CD8-positive, alpha-beta memory T cell (primary cell): ENCODE data around the gene CPPED1. TPM values are rescaled to one million over a fixed set of nuclear protein-coding genes. Genes with fewer than 3 reads are reported as not detected.

Source experiments
- CTCF ChIA-PET: fragments of 350-600 bp; sonication (Branson Sonifier 250); formaldehyde crosslinking; loops from one replicate; lab custom pipeline; 2021; ENCODE audit warnings: antibody characterized with exemption; lab: Charles Lee
- POLR2A ChIA-PET: fragments of 350-600 bp; sonication (Branson Sonifier 250); formaldehyde crosslinking; loops from one replicate; lab custom pipeline; 2021; ENCODE audit warnings: antibody characterized with exemption; lab: Charles Lee
- DNase-seq, 5 donors: peaks; one replicate each; pipeline versions ENCODE4 v3.0.0 to v3.0.0-alpha.2; 2020 to 2022; ENCODE audit warnings: mixed read lengths in 1 of 5
- H3K27ac ChIP-seq: one replicate; pipeline ENCODE4 v1.7.0; 2013; ENCODE audit warnings: low read depth, mild to moderate bottlenecking, low read length, moderate library complexity
- H3K27me3 ChIP-seq: 2 replicates; pipeline ENCODE4 v1.7.0; 2013; ENCODE audit warnings: low read length, mild to moderate bottlenecking; ENCODE audit not compliant: insufficient read depth, poor library complexity, severe bottlenecking
- H3K36me3 ChIP-seq: 2 replicates; pipeline ENCODE4 v1.7.0; 2013; ENCODE audit warnings: mild to moderate bottlenecking, low read length, moderate library complexity; ENCODE audit not compliant: insufficient read depth
- H3K4me1 ChIP-seq: 2 replicates; pipeline ENCODE4 v1.7.0; 2013; ENCODE audit warnings: mild to moderate bottlenecking, low read length, moderate library complexity; ENCODE audit not compliant: insufficient read depth
- H3K4me3 ChIP-seq: 2 replicates; pipeline ENCODE4 v1.7.0; 2013; ENCODE audit warnings: mild to moderate bottlenecking, low read length
- H3K9me3 ChIP-seq: 2 replicates; pipeline ENCODE4 v1.7.0; 2013; ENCODE audit warnings: mild to moderate bottlenecking, low read length
- H3K27ac Mint-ChIP-seq, 8 donors: one replicate each; pipeline ENCODE4 v1.8.0; 2020 to 2021; ENCODE audit warnings: mixed read lengths in 8 of 8, mild to moderate bottlenecking in 6 of 8, inconsistent platforms in 3 of 8, moderate library complexity in 3 of 8
- H3K27me3 Mint-ChIP-seq, 2 donors: one replicate each; pipeline ENCODE4 v1.8.0; 2020 to 2021; ENCODE audit warnings: mixed read lengths in 2 of 2, mild to moderate bottlenecking in 1 of 2, moderate library complexity in 1 of 2
- H3K36me3 Mint-ChIP-seq, 3 donors: one replicate each; pipeline ENCODE4 v1.8.0; 2020 to 2021; ENCODE audit warnings: mixed read lengths in 3 of 3, inconsistent platforms in 1 of 3, mild to moderate bottlenecking in 1 of 3
- H3K4me1 Mint-ChIP-seq, 3 donors: one replicate each; pipeline ENCODE4 v1.8.0; 2020 to 2021; ENCODE audit warnings: mixed read lengths in 3 of 3, inconsistent platforms in 1 of 3, mild to moderate bottlenecking in 1 of 3
- H3K4me3 Mint-ChIP-seq, 7 donors: one replicate each; pipeline ENCODE4 v1.8.0; 2020 to 2021; ENCODE audit warnings: mixed read lengths in 7 of 7, mild to moderate bottlenecking in 6 of 7, moderate library complexity in 4 of 7, inconsistent platforms in 2 of 7
- H3K9me3 Mint-ChIP-seq, 5 donors: one replicate each; pipeline ENCODE4 v1.8.0; 2020 to 2022; ENCODE audit warnings: mixed read lengths in 5 of 5, mild to moderate bottlenecking in 3 of 5, moderate library complexity in 2 of 5, inconsistent platforms in 1 of 5
- polyA plus RNA-seq: library from polyadenylated mRNA; unstranded; fragments of 300-500 nt; fragmentation: Illumina TruSeq; gene quantifications from one replicate; pipeline ENCODE4 v1.2.3, GENCODE V29; 2021
- total RNA-seq, 2 experiments: library from RNA; stranded (reverse); gene quantifications; one replicate each; pipeline ENCODE4 v1.2.3, GENCODE V29; 2021

CPPED1 gene
- total and polyA plus RNA-seq, 3 experiments from 2014 or later: 5.2 to 9.8 (median 7.3) TPM

DNA sequence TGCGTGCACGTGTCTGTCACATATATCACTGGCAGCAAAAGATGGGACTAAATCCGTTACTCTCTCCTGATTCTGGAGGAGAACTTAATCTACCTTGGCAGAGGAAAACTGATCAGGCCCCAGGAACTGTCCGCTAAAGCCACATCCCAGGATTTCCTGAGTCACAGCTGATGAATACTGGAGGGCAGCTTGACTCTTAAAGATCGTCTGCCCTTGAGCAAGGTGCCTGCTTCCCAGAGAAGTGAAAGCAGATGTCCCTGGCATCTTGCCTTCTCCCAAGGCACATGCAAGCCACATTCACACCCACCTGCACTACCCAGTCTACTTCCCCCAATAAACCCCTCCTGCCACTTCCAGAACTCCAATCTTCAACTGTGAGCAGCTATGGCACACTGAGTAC is 99.8 kb downstream of the CPPED1 start:
- Histone ChIP-seq H3K36me3 (no peaks in the 10 kb centered on the region), H3K4me3 (no peak overlapping the region), H3K9me3 (no peaks in the 10 kb centered on the region), H3K4me1 (no peaks in the 10 kb centered on the region), H3K27me3 (no peaks in the 10 kb centered on the region), H3K27ac (no peak overlapping the region)
- H3K27me3 Mint-ChIP-seq: peaks cover 0 to 2% of the 10 kb centered on the region in 2 donors
- H3K4me1 Mint-ChIP-seq: no peaks in the 10 kb centered on the region
- DNase-seq: no peak
- POLR2A ChIA-PET: no interaction called here
- CTCF ChIA-PET: no interaction called here
- H3K9me3 Mint-ChIP-seq: peaks cover 0 to 6% (median 0%) of the 10 kb centered on the region in 5 donors
- H3K4me3 Mint-ChIP-seq: no peak overlapping the region
- H3K36me3 Mint-ChIP-seq: peaks cover 13 to 55% (median 21%) of the 10 kb centered on the region in 3 donors
- no peak overlapping the region for H3K27ac Mint-ChIP-seq

DNA sequence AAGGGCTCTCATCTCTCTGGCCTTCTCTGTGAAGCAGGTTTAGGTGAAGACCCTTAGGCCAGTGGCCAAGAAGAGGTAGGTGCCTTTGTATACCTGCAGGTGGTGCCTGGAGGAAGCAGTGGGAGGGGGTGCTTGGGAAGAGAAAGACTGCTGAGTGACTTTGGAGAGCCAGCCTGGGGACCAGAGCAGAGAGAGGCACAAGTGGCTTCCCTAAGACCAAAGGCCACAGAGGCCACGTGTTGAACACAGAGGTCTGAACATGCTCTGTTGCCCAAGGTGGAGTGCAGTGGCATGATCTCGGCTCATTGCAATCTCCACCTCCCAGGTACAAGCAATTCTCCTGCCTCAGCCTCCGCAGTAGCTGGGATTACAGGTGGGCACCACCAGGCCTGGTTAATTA is 103.5 kb downstream of the CPPED1 start:
- Mint-ChIP-seq H3K36me3 (peaks cover 12 to 74% (median 27%) of the 10 kb centered on the region in 3 donors), H3K27ac (no peak overlapping the region), H3K4me3 (no peak overlapping the region), H3K27me3 (peaks cover 0 to 2% of the 10 kb centered on the region in 2 donors), H3K9me3 (peaks cover 0 to 23% (median 0%) of the 10 kb centered on the region in 5 donors), H3K4me1 (no peaks in the 10 kb centered on the region)
- Histone ChIP-seq H3K36me3 (no peaks in the 10 kb centered on the region), H3K27me3 (no peaks in the 10 kb centered on the region), H3K4me3 (no peak overlapping the region), H3K9me3 (no peaks in the 10 kb centered on the region), H3K4me1 (no peaks in the 10 kb centered on the region), H3K27ac (no peak overlapping the region)
- CTCF ChIA-PET: no interaction called here
- POLR2A ChIA-PET: no interaction called here
- DNase-seq: no peak

DNA sequence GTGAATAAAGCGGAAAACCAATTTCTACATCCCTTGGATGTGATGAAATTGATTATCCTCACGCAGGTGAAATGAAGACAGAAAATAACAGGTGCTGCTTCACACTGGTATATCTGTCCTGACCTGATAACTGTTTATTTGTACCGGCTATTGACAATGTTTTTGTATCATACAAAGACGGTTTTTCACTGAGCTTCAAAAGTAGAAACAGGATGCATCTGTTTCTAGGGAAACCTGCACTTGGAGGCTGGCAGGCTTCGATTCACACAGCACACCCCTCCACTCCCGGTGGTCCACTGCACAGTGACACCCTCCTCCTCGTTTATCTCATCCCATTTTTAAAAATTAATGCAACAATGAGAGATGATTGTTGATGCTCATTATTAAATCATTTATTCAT is 104.5 kb downstream of the CPPED1 start:
- ChIA-PET CTCF (no interaction called here), POLR2A (no interaction called here)
- H3K4me1 Mint-ChIP-seq: no peaks in the 10 kb centered on the region
- Histone ChIP-seq H3K4me1 (no peaks in the 10 kb centered on the region), H3K27ac (no peak overlapping the region), H3K36me3 (no peaks in the 10 kb centered on the region), H3K9me3 (no peaks in the 10 kb centered on the region), H3K4me3 (no peak overlapping the region), H3K27me3 (no peaks in the 10 kb centered on the region)
- no peak for DNase-seq
- no peak overlapping the region for H3K4me3 Mint-ChIP-seq
- peaks cover 10 to 65% (median 25%) of the 10 kb centered on the region in 3 donors for H3K36me3 Mint-ChIP-seq
- H3K9me3 Mint-ChIP-seq: peaks cover 0 to 23% (median 0%) of the 10 kb centered on the region in 5 donors
- H3K27ac Mint-ChIP-seq: no peak overlapping the region
- H3K27me3 Mint-ChIP-seq: peaks cover 0 to 2% of the 10 kb centered on the region in 2 donors

DNA sequence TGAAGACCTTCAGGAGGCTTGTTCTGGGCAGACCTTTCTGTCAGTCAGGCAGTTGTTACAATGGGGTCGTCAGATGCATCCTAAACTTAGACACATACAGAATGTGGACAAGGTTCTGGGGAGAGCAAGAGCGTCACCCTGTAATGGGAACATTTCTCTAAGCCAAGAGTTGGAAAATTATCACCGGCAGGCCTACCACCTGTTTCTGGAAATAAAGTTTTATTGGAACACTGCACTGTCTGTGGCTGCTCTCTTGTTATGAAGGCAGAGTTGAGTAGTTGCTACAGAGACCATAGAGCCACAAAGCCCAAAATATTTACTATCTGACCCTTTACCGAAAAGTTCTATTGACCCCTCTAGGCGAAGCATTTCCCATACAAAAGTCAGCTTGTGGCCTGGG is 106.2 kb downstream of the CPPED1 start:
- CTCF ChIA-PET: no interaction called here
- Mint-ChIP-seq H3K9me3 (peaks cover 0 to 25% (median 0%) of the 10 kb centered on the region in 5 donors), H3K27ac (no peak overlapping the region), H3K4me1 (no peaks in the 10 kb centered on the region), H3K27me3 (peaks cover 0 to 2% of the 10 kb centered on the region in 2 donors), H3K36me3 (peaks cover 3 to 60% (median 18%) of the 10 kb centered on the region in 3 donors), H3K4me3 (no peak overlapping the region)
- no peak overlapping the region for H3K27ac ChIP-seq
- no peaks in the 10 kb centered on the region for H3K4me1 ChIP-seq
- H3K4me3 ChIP-seq: no peak overlapping the region
- POLR2A ChIA-PET: no interaction called here
- DNase-seq: no peak
- H3K27me3 ChIP-seq: no peaks in the 10 kb centered on the region
- H3K36me3 ChIP-seq: no peaks in the 10 kb centered on the region
- H3K9me3 ChIP-seq: no peaks in the 10 kb centered on the region

DNA sequence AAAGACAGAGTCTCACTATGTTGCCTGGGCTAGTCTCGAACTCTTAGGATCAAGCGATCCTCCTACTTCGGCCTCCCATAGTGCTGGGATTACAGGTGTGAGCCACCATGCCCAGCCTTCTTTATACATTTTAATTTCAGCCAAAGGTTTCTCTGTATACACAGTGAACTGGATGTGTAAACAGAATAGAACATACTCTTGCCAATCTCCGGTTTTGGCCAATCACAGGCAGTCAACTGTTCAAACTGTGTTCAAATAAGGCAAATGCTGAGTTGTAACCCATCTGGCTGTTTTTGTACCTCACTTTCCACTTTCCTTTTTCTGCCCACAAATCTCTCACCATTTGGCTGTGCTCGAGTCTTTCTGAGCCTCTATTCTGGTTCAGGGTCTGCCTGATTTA is 108.2 kb downstream of the CPPED1 start:
- H3K36me3 ChIP-seq: no peaks in the 10 kb centered on the region
- Mint-ChIP-seq H3K4me3 (no peak overlapping the region), H3K9me3 (peaks cover 0 to 27% (median 0%) of the 10 kb centered on the region in 5 donors), H3K27ac (no peak overlapping the region), H3K4me1 (peaks cover 0 to under 1% (median 0%) of the 10 kb centered on the region in 3 donors), H3K36me3 (peaks cover 5 to 46% (median 18%) of the 10 kb centered on the region in 3 donors), H3K27me3 (peaks cover 0 to 2% of the 10 kb centered on the region in 2 donors)
- no peaks in the 10 kb centered on the region for H3K4me1 ChIP-seq
- no peak overlapping the region for H3K4me3 ChIP-seq
- H3K27me3 ChIP-seq: no peaks in the 10 kb centered on the region
- CTCF ChIA-PET: no interaction called here
- H3K9me3 ChIP-seq: no peaks in the 10 kb centered on the region
- no peak overlapping the region for H3K27ac ChIP-seq
- POLR2A ChIA-PET: no interaction called here
- DNase-seq: no peak

DNA sequence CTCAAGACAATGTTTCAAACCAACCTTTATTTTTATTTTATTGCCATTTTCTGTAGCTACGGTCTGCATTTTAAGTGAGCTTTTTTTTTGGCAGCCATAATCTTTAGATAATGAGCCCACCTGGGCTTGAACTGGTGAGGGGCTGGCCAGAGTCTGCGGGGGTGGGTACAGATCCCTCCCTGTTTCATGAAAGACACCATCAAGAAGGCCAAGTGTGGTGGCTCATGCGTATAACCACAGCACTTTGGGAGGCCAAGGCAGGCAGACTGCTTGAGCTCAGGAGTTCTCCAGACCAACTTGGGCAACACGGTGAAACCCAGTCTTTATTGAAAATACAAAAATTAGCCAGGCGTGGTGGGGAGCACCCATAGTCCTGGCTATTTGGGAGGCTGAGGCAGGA is 113.7 kb downstream of the CPPED1 start:
- CTCF ChIA-PET: no interaction called here
- Histone ChIP-seq H3K36me3 (no peaks in the 10 kb centered on the region), H3K4me1 (peaks cover 8% of the 10 kb centered on the region), H3K27me3 (no peaks in the 10 kb centered on the region), H3K9me3 (no peaks in the 10 kb centered on the region), H3K4me3 (no peak overlapping the region), H3K27ac (no peak overlapping the region)
- POLR2A ChIA-PET: no interaction called here
- H3K27me3 Mint-ChIP-seq: no peaks in the 10 kb centered on the region
- H3K27ac Mint-ChIP-seq: no peak overlapping the region
- H3K9me3 Mint-ChIP-seq: peaks cover 0 to 10% (median 0%) of the 10 kb centered on the region in 5 donors
- no peak for DNase-seq
- H3K4me3 Mint-ChIP-seq: peak overlapping the region in 1 of 7 donors; percentile 54
- H3K36me3 Mint-ChIP-seq: peaks cover 6 to 18% (median 6%) of the 10 kb centered on the region in 3 donors
- H3K4me1 Mint-ChIP-seq: peaks cover 5 to 9% (median 8%) of the 10 kb centered on the region in 3 donors

DNA sequence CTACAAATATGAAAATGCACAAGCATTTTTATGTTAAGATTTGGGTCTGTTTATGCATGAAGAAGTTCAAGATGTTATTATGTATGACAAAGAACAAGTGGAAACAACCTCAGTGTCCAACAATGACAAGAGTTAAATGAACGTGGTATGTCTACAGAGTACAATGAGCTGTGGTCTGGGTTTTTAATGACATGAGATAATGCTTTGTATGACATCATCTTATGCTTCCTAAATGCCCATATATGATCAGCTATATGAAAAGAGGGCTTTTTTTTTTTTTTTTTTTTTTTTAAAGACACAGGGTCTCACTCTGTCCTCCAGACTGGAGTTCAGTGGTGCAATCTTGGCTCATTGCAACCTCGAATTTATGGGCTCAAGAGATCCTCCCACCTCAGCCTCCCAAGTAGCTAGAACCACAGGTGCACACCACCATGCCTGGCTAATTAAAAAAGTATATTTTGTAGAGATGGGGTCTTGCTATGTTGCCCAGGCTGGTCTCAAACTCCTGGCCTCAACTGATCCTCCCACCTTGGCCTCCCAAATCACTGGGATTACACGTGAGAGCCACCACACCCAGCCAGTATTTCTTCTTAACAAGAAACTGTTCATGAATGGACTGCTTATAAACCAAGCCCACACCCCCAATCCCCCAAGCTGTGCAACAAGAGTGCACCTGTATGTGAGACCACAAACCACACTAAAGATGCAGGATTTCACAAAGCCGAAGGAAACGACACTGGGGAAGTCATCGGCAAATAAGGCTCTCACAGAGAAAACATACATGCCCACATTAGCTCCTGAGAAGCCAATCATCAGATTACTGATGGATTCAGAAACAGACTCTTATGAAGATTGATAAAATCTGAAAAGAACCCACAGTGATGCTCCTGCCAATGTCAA is 114.5 kb downstream of the CPPED1 start:
- Histone ChIP-seq H3K27me3 (no peaks in the 10 kb centered on the region), H3K9me3 (no peaks in the 10 kb centered on the region), H3K27ac (no peak overlapping the region), H3K4me3 (no peak overlapping the region), H3K36me3 (no peaks in the 10 kb centered on the region), H3K4me1 (peaks cover 8% of the 10 kb centered on the region)
- no peaks in the 10 kb centered on the region for H3K27me3 Mint-ChIP-seq
- CTCF ChIA-PET: no interaction called here
- H3K27ac Mint-ChIP-seq: no peak overlapping the region
- POLR2A ChIA-PET: no interaction called here
- no peak overlapping the region for H3K4me3 Mint-ChIP-seq
- peaks cover 6 to 24% (median 6%) of the 10 kb centered on the region in 3 donors for H3K36me3 Mint-ChIP-seq
- H3K9me3 Mint-ChIP-seq: peaks cover 0 to 15% (median 0%) of the 10 kb centered on the region in 5 donors
- DNase-seq: peak in 1 of 5 donors; percentile 31
- H3K4me1 Mint-ChIP-seq: peaks cover 5 to 9% (median 8%) of the 10 kb centered on the region in 3 donors

DNA sequence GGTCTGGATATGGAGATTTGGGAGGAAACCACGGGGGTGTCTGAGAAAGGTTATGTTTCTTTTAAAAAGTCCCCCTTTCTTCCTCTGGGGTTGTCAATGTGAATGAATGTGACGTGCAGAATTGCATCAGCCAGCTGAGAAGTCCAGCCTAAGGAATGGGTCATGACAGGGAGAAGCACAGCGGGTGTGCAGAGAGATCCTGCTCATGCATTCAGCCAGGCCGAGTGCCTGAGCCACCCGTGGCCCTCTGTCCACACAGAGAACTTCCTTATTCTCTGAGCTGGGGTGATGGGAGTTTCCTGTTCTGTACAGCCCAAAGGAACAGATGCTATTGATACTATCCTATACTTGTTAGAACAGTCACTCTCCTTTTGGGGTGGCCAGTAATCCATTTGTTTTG is 117.9 kb downstream of the CPPED1 start:
- DNase-seq: no peak
- Histone ChIP-seq H3K27ac (no peak overlapping the region), H3K9me3 (no peaks in the 10 kb centered on the region), H3K4me3 (no peak overlapping the region), H3K36me3 (no peaks in the 10 kb centered on the region), H3K27me3 (no peaks in the 10 kb centered on the region), H3K4me1 (peaks cover 8% of the 10 kb centered on the region)
- Mint-ChIP-seq H3K36me3 (peaks cover 2 to 26% (median 9%) of the 10 kb centered on the region in 3 donors), H3K9me3 (peaks cover 0 to 18% (median 0%) of the 10 kb centered on the region in 5 donors), H3K27ac (no peak overlapping the region), H3K4me1 (peaks cover 5 to 9% (median 8%) of the 10 kb centered on the region in 3 donors), H3K27me3 (no peaks in the 10 kb centered on the region), H3K4me3 (no peak overlapping the region)
- ChIA-PET POLR2A (no interaction called here), CTCF (no interaction called here)
